HepG2 (cell line): ENCODE measurements around the gene HPD. TPM values are rescaled to one million over a fixed set of nuclear protein-coding genes. Genes with fewer than 3 reads are reported as not detected.

ENCODE experiments used
- ATAC-seq: fragments of 200-7000 bp; cut with Tn5 transposase; 3 replicates; pipeline ENCODE4 v1.9.1; 2020; ENCODE audit warnings: mild to moderate bottlenecking, moderate library complexity
- BruUV-seq: library from RNA; stranded (reverse); fragments of 400-500 nt; replicated peaks from 2 replicates; lab custom pipeline; 2021; lab: Mats Ljungman, UMichigan
- CTCF ChIA-PET: fragments of 300-600 bp; formaldehyde crosslinking; extraction: SDS; loops from one replicate; lab custom pipeline; 2021; ENCODE audit warnings: low total read pairs, inconsistent platforms, low intra/inter-chr PET ratio; lab: Yijun Ruan, JAX
- POLR2A ChIA-PET: fragments of 350-600 bp; sonication (Branson Sonifier 250); formaldehyde crosslinking; loops from one replicate; lab custom pipeline; 2020; ENCODE audit warnings: antibody characterized with exemption, inconsistent platforms; lab: Yijun Ruan, JAX
- DNase-seq: peaks from one replicate; pipeline ENCODE4 v3.0.0-alpha.2; 2015; ENCODE audit warnings: low spot score
- FAIRE-seq: peaks from 3 replicates; lab custom pipeline; 2011; peaks lifted over from hg19 to GRCh38; lab: Jason Lieb, UNC
- H2AFZ ChIP-seq: one replicate; pipeline ENCODE4 v1.6.1; 2011; ENCODE audit warnings: low read length, inconsistent platforms
- H3K27ac ChIP-seq: fragments of 300-600 bp; 3 replicates; pipeline ENCODE4 v1.8.0; 2011; ENCODE audit warnings: mixed run types, mild to moderate bottlenecking, mixed read lengths, low read length, inconsistent platforms; ENCODE audit not compliant: insufficient read depth; ENCODE audit errors: extremely low read length
- H3K27me3 ChIP-seq, 2 experiments: fragments of 200-600 bp in 1 of 2; 2 replicates in 1 of 2; 3 replicates in 1 of 2; pipeline versions ENCODE4 v1.6.0 to v1.8.0; 2011; ENCODE audit warnings: low read length in 2 of 2, mild to moderate bottlenecking in 2 of 2, moderate library complexity in 2 of 2, inconsistent platforms in 1 of 2; ENCODE audit not compliant: insufficient read depth in 2 of 2, control insufficient read depth in 1 of 2
- H3K36me3 ChIP-seq, 2 experiments: fragments of 200-600 bp in 1 of 2; replicated peaks in 1 of 2; 2 replicates in 1 of 2; 3 replicates in 1 of 2; pipeline versions ENCODE4 v1.5.1 to v1.8.0; 2011; ENCODE audit warnings: low read length in 2 of 2, inconsistent platforms in 1 of 2; ENCODE audit not compliant: insufficient read depth in 2 of 2, control insufficient read depth in 1 of 2
- H3K4me1 ChIP-seq: 2 replicates; pipeline ENCODE4 v1.5.1; 2012; ENCODE audit warnings: low read length, inconsistent platforms; ENCODE audit not compliant: insufficient read depth
- H3K4me2 ChIP-seq: 2 replicates; pipeline ENCODE4 v1.6.0; 2011; ENCODE audit warnings: low read depth, low read length, inconsistent platforms
- H3K4me3 ChIP-seq, 3 experiments: fragments of 200-600 bp in 1 of 3; sonication (generic), shearing (Covaris generic) in 1 of 3; replicated peaks in 1 of 3; 2 replicates each; pipeline ENCODE4 v1.5.1; 2011 to 2016; ENCODE audit warnings: low read length in 3 of 3, inconsistent platforms in 2 of 3, low read depth in 2 of 3, mild to moderate bottlenecking in 2 of 3, control low read depth in 1 of 3, mixed read lengths in 1 of 3; ENCODE audit not compliant: insufficient read depth in 1 of 3
- H3K79me2 ChIP-seq: one replicate; pipeline ENCODE4 v1.6.1; 2011; ENCODE audit warnings: low read length, inconsistent platforms; ENCODE audit not compliant: insufficient read depth
- H3K9ac ChIP-seq: 2 replicates; pipeline ENCODE4 v1.6.0; 2011; ENCODE audit warnings: mild to moderate bottlenecking, low read depth, low read length, inconsistent platforms; ENCODE audit not compliant: insufficient read depth
- H3K9me3 ChIP-seq: 2 replicates; pipeline ENCODE4 v1.5.1; 2012; ENCODE audit warnings: mild to moderate bottlenecking, low read length
- H4K20me1 ChIP-seq: 2 replicates; pipeline ENCODE4 v1.6.0; 2011; ENCODE audit warnings: inconsistent platforms, mild to moderate bottlenecking, low read length, moderate library complexity; ENCODE audit not compliant: insufficient read depth
- ATF3 ChIP-seq: sonication (generic); formaldehyde crosslinking; IDR thresholded peaks from 2 replicates; pipeline ENCODE4 v1.4.0; 2020; ENCODE audit warnings: missing genetic modification reagents
- BCL6 ChIP-seq: IDR thresholded peaks from 2 replicates; pipeline ENCODE4 v1.6.1; 2016; ENCODE audit warnings: missing genetic modification reagents, missing compliant biosample characterization
- CREBL2 ChIP-seq: sonication (generic); formaldehyde crosslinking; IDR thresholded peaks from 2 replicates; pipeline ENCODE4 v1.8.1; 2023; ENCODE audit warnings: missing genetic modification reagents, mild to moderate bottlenecking, borderline replicate concordance
- DMAP1 ChIP-seq: IDR thresholded peaks from 2 replicates; pipeline ENCODE4 v1.6.1; 2016
- EHMT2 ChIP-seq: fragments of 200-600 bp; sonication (generic); IDR thresholded peaks from 2 replicates; pipeline ENCODE4 v1.7.0; 2017; ENCODE audit warnings: antibody characterized with exemption, low read depth, low read length, borderline replicate concordance
- ELF3 ChIP-seq: IDR thresholded peaks from 2 replicates; pipeline ENCODE4 v1.6.1; 2016; ENCODE audit warnings: missing genetic modification reagents, missing compliant biosample characterization
- GLMP ChIP-seq: sonication (generic); formaldehyde crosslinking; IDR thresholded peaks from 2 replicates; pipeline ENCODE4 v1.9.0; 2021; ENCODE audit warnings: missing genetic modification reagents, mild to moderate bottlenecking, borderline replicate concordance
- HINFP ChIP-seq: sonication (generic); formaldehyde crosslinking; IDR thresholded peaks from 2 replicates; pipeline ENCODE4 v1.4.0; 2020; ENCODE audit warnings: low read depth, mild to moderate bottlenecking, missing genetic modification reagents
- KLF9 ChIP-seq: IDR thresholded peaks from 2 replicates; pipeline ENCODE4 v1.6.1; 2016; ENCODE audit warnings: low read depth
- PLRG1 ChIP-seq: fragments of 450-650 bp; conservative IDR thresholded peaks from 2 replicates; pipeline ENCODE4 v1.6.1; 2016
- ZBTB1 ChIP-seq: sonication (generic); formaldehyde crosslinking; IDR thresholded peaks from 2 replicates; pipeline ENCODE4 v1.4.0; 2020; ENCODE audit warnings: missing genetic modification reagents, borderline replicate concordance
- ZC3H4 ChIP-seq: sonication (generic); formaldehyde crosslinking; IDR thresholded peaks from 2 replicates; pipeline ENCODE4 v1.4.0; 2020; ENCODE audit warnings: missing genetic modification reagents, borderline replicate concordance
- ZNF251 ChIP-seq: sonication (generic); formaldehyde crosslinking; IDR thresholded peaks from 2 replicates; pipeline ENCODE4 v1.9.0; 2021; ENCODE audit warnings: mild to moderate bottlenecking, missing genetic modification reagents
- ZNF276 ChIP-seq: sonication (generic); formaldehyde crosslinking; IDR thresholded peaks from 2 replicates; pipeline ENCODE4 v1.4.0; 2020; ENCODE audit warnings: mild to moderate bottlenecking, low read depth, missing genetic modification reagents
- ZNF280B ChIP-seq: sonication (generic); formaldehyde crosslinking; IDR thresholded peaks from 2 replicates; pipeline ENCODE4 v1.5.0; 2020; ENCODE audit warnings: missing genetic modification reagents, mild to moderate bottlenecking, borderline replicate concordance
- ZNF382 ChIP-seq: sonication (generic); formaldehyde crosslinking; IDR thresholded peaks from 2 replicates; pipeline ENCODE4 v1.5.0; 2020; ENCODE audit warnings: missing genetic modification reagents, mild to moderate bottlenecking, borderline replicate concordance
- ZNF446 ChIP-seq: sonication (generic); formaldehyde crosslinking; IDR thresholded peaks from 2 replicates; pipeline ENCODE4 v1.5.0; 2020; ENCODE audit warnings: mild to moderate bottlenecking, missing genetic modification reagents
- WGBS: methylation state at CpG from one replicate; pipeline ENCODE4 v1.1.6; 2017; ENCODE audit warnings: low lambda C conversion rate; 5-methylcytosine and 5-hydroxymethylcytosine counted together
- in situ Hi-C: cut with HindIII; loops from 2 replicates; pipeline ENCODE4 v1.10.0; 2017; ENCODE audit warnings: low pct_unique_long_range_greater_than_20kb; ENCODE audit not compliant: extremely low pct_ligation_motif_present
- intact Hi-C: fragments of 100-400 bp; cut with micrococcal nuclease; formaldehyde crosslinking; loops from one replicate; pipeline ENCODE4 v1.10.0; 2022; ENCODE audit not compliant: unreplicated experiment
- polyA plus RNA-seq, 8 experiments: library from polyadenylated mRNA; depleted of rRNA in 3 of 8; stranded (reverse) in 7 of 8; unstranded in 1 of 8; fragments of >200 nt; fragmentation: Illumina TruSeq in 4 of 8; extraction: Trizol in 4 of 8; gene quantifications; 2 replicates each; pipeline versions ENCODE4 v1.2.1 to v1.2.3, GENCODE V29; 2011 to 2016; ENCODE audit warnings: low read depth in 4 of 8, missing spikeins in 1 of 8, mixed read lengths in 1 of 8; ENCODE audit not compliant: insufficient read depth in 1 of 8
- total RNA-seq, 5 experiments: library from RNA; depleted of rRNA; stranded (reverse); fragments of >200 nt; fragmentation: Illumina TruSeq; extraction: Trizol; gene quantifications; 2 replicates each; pipeline ENCODE4 v1.2.3, GENCODE V29; 2016; ENCODE audit warnings: low read depth in 1 of 5

HPD gene
- total and polyA plus RNA-seq, 2 of the 13 experiments (the other 11 are each of a cell fraction or from before 2014, with no cell fraction given), result 120 to 195 TPM

GRCh38 chr12:121805171-121806008 is 53.3 kb downstream of the HPD start:
- H3K4me2 ChIP-seq, result peak overlapping the region; percentile 100
- H4K20me1 ChIP-seq, result 0 out of 2 replicates have a peak, but pooled peaks cover 2% of the 10 kb centered on the region
- H3K4me1 ChIP-seq, result peaks cover 27% of the 10 kb centered on the region
- intact Hi-C loops (no loop called here), in situ Hi-C loops (no loop called here)
- H3K79me2 ChIP-seq, result peaks cover 44% of the 10 kb centered on the region
- H2AFZ ChIP-seq, result no peak overlapping the region
- H3K27ac ChIP-seq, result peak overlapping the region; percentile 77
- H3K9ac ChIP-seq, result peak overlapping the region; percentile 98
- FAIRE-seq, result no peak
- peaks cover 12% of the 10 kb centered on the region in 2 experiments; a peak in 3 of 5 replicates for H3K36me3 ChIP-seq
- POLR2A ChIA-PET, result interaction anchor here (0.8 to 14.5 kb wide), 2 partner anchors 8 to 83 kb away, joined by 4 to 393 read pairs; partner anchors contain the start of genes PSMD9, RHOF and SETD1B
- no TSS peak for BruUV-seq
- WGBS, result 3% methylated on average over 27 of the region's 45 CpGs
- H3K9me3 ChIP-seq, result no peaks in the 10 kb centered on the region
- no peaks in the 10 kb centered on the region; a peak in 1 of 5 replicates for H3K27me3 ChIP-seq
- DNase-seq, result no peak
- ATAC-seq, result no peak
- peak overlapping the region; percentile 71 to 88 (median 79) for H3K4me3 ChIP-seq
- CTCF ChIA-PET, result no interaction called here
- no peak for TF ChIP-seq ZC3H4 (CRISPR knock-in tag)
- TF ChIP-seq HINFP (CRISPR knock-in tag), result 0 out of 2 replicates have a peak, but pooled peaks have one; percentile 40
- TF ChIP-seq BCL6, result no peak
- TF ChIP-seq ELF3 (CRISPR knock-in tag), result 0 out of 2 replicates have a peak, but pooled peaks have one; percentile 16
- TF ChIP-seq DMAP1, result no peak
- no peak for TF ChIP-seq ZNF382
- 0 out of 2 replicates have a peak, but pooled peaks have one; percentile 31 for TF ChIP-seq ZNF276 (CRISPR knock-in tag)
- no peak for TF ChIP-seq GLMP (CRISPR knock-in tag)
- no peak for TF ChIP-seq ZNF446 (CRISPR knock-in tag)
- no peak for TF ChIP-seq PLRG1
- no peak for TF ChIP-seq ZNF251 (CRISPR knock-in tag)
- TF ChIP-seq ZNF280B (CRISPR knock-in tag), result no peak
- TF ChIP-seq ATF3 (CRISPR knock-in tag), result no peak
- no peak for TF ChIP-seq ZBTB1 (CRISPR knock-in tag)
- TF ChIP-seq KLF9 (CRISPR knock-in tag), result no peak
- TF ChIP-seq EHMT2, result no peak
- no peak for TF ChIP-seq CREBL2 (CRISPR knock-in tag)
